ENCODE results near the gene GLYR1.

The GLYR1 gene

GRCh38 chr16:4765511-4766474 lies 81.3 kb downstream of the GLYR1 start:
- TF ChIP-seq, protein P1, sequence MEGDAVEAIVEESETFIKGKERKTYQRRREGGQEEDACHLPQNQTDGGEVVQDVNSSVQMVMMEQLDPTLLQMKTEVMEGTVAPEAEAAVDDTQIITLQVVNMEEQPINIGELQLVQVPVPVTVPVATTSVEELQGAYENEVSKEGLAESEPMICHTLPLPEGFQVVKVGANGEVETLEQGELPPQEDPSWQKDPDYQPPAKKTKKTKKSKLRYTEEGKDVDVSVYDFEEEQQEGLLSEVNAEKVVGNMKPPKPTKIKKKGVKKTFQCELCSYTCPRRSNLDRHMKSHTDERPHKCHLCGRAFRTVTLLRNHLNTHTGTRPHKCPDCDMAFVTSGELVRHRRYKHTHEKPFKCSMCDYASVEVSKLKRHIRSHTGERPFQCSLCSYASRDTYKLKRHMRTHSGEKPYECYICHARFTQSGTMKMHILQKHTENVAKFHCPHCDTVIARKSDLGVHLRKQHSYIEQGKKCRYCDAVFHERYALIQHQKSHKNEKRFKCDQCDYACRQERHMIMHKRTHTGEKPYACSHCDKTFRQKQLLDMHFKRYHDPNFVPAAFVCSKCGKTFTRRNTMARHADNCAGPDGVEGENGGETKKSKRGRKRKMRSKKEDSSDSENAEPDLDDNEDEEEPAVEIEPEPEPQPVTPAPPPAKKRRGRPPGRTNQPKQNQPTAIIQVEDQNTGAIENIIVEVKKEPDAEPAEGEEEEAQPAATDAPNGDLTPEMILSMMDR (IDR thresholded peaks at IDR 0.05): no peak
- Histone ChIP-seq H3K4me3 (ENCODE audit: low read depth in 1 of 2, low read length in 1 of 2) (peak overlapping the region; percentile 80 to 97), H3K27me3 (no peaks in the 10 kb centered on the region)

DNA sequence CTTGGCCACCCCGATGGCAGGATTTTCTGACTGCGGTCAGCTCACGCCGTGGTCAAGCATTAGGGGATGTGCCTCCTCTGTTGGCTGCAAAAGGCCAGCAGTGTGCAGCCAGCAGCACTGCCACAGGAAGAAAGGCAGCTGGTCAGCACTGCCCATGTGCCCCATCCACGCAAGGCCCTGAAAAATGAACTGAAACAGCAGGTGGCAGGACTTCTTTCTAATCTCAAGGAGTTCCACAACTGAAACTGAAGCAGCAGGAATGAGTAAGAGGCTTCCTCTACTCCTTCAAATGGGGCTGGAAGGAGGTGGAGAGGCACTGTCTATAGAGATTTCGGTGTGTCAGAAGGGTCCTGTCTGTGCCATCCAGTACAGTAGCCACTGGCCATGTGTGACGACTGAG lies 83.3 kb downstream of the GLYR1 start:
- Histone ChIP-seq H3K4me3 (ENCODE audit: low read depth in 1 of 2, low read length in 1 of 2) (no peak overlapping the region), H3K9me3 (no peaks in the 10 kb centered on the region), H3K36me3 (peaks cover 38% of the 10 kb centered on the region), H3K4me1 (ENCODE audit: control insufficient read depth in 1 of 2, insufficient read depth in 1 of 2, low read depth in 1 of 2, low read length in 1 of 2) (peaks cover 27 to 28% of the 10 kb centered on the region in 2 experiments), H3K27ac (no peak overlapping the region), H3K27me3 (no peaks in the 10 kb centered on the region)
- TF ChIP-seq, protein P1 (IDR thresholded peaks at IDR 0.05): no peak

More at GRCh38 chr16:4765511-4766474, 81.3 kb downstream of the GLYR1 start:
- Histone ChIP-seq H3K27ac (no peak overlapping the region), H3K9me3 (no peaks in the 10 kb centered on the region), H3K36me3 (peaks cover 21% of the 10 kb centered on the region), H3K4me1 (ENCODE audit: control insufficient read depth in 1 of 2, insufficient read depth in 1 of 2, low read depth in 1 of 2, low read length in 1 of 2) (peaks cover 32 to 33% of the 10 kb centered on the region in 2 experiments)

GRCh38 chr16:4762205-4762604 lies 84.9 kb downstream of the GLYR1 start:
- H3K4me1 ChIP-seq (ENCODE audit: control insufficient read depth in 1 of 2, insufficient read depth in 1 of 2, low read depth in 1 of 2, low read length in 1 of 2): peaks cover 12 to 13% of the 10 kb centered on the region in 2 experiments
- no peaks in the 10 kb centered on the region for H3K27me3 ChIP-seq
- H3K36me3 ChIP-seq: peaks cover 45% of the 10 kb centered on the region
- TF ChIP-seq, protein P1 (IDR thresholded peaks at IDR 0.05): no peak
- no peak overlapping the region for H3K27ac ChIP-seq
- H3K4me3 ChIP-seq (ENCODE audit: low read depth in 1 of 2, low read length in 1 of 2): no peak overlapping the region
- no peaks in the 10 kb centered on the region for H3K9me3 ChIP-seq

GRCh38 chr16:4760221-4760910 lies 86.7 kb downstream of the GLYR1 start:
- Histone ChIP-seq H3K9me3 (no peaks in the 10 kb centered on the region), H3K4me1 (ENCODE audit: control insufficient read depth in 1 of 2, insufficient read depth in 1 of 2, low read depth in 1 of 2, low read length in 1 of 2) (no peaks in the 10 kb centered on the region), H3K36me3 (peaks cover 45% of the 10 kb centered on the region), H3K27me3 (no peaks in the 10 kb centered on the region), H3K4me3 (ENCODE audit: low read depth in 1 of 2, low read length in 1 of 2) (no peak overlapping the region), H3K27ac (no peak overlapping the region)
- TF ChIP-seq, protein P1 (IDR thresholded peaks at IDR 0.05): no peak

DNA sequence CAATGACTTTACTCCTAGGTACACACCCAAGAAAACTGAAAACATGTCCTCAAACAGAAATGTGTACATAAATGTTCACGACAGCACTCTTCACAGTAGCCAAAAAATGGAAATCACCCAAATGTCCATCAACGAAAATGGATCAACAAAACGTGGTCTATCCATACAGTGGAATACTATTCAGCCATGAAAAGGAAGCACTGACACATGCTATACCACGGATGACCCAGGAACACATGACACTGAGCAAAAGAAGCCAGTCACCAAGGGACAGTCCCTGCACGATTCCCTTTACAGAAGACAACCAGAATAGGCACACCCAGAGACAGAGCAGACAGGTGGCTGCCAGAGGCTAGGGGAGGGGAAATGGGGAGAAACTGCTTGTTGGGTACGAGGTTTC lies 91.4 kb downstream of the GLYR1 start:
- H3K27ac ChIP-seq: no peak overlapping the region
- TF ChIP-seq, protein P1 (IDR thresholded peaks at IDR 0.05): no peak
- peaks cover 59% of the 10 kb centered on the region for H3K36me3 ChIP-seq

More for the DNA sequence above, 91.4 kb downstream of the GLYR1 start:
- H3K4me3 ChIP-seq (ENCODE audit: low read depth in 1 of 2, low read length in 1 of 2): no peak overlapping the region
- H3K9me3 ChIP-seq: no peaks in the 10 kb centered on the region
- no peaks in the 10 kb centered on the region for H3K4me1 ChIP-seq (ENCODE audit: control insufficient read depth in 1 of 2, insufficient read depth in 1 of 2, low read depth in 1 of 2, low read length in 1 of 2)
- no peaks in the 10 kb centered on the region for H3K27me3 ChIP-seq
